H1 (cell line): ENCODE results near the gene DNAAF5. TPM values are rescaled to one million over a fixed set of nuclear protein-coding genes. Genes with fewer than 3 reads are reported as not detected.

Source experiments
- CTCF ChIA-PET: fragments of 300-600 bp; sonication (Branson Sonifier 250); formaldehyde crosslinking; loops from one replicate; lab custom pipeline; 2021; ENCODE audit not compliant: partially characterized antibody; lab: Charles Lee
- POLR2A ChIA-PET: fragments of 300-600 bp; sonication (Branson Sonifier 250); formaldehyde crosslinking; loops from one replicate; lab custom pipeline; 2021; ENCODE audit warnings: inconsistent platforms; ENCODE audit not compliant: partially characterized antibody; lab: Charles Lee
- DNase-seq, 2 experiments: peaks; one replicate each; pipeline versions ENCODE4 v3.0.0 to v3.0.0-alpha.2; 2010 to 2022; ENCODE audit warnings: low spot score in 2 of 2, low read depth in 1 of 2, mixed read lengths in 1 of 2
- FAIRE-seq: peaks from 2 replicates; lab custom pipeline; 2011; peaks lifted over from hg19 to GRCh38; lab: Jason Lieb, UNC
- H2AFZ ChIP-seq: 2 replicates; pipeline ENCODE4 v1.8.1; 2012; ENCODE audit warnings: low read length, inconsistent platforms
- H2AK5ac ChIP-seq: 2 replicates; pipeline ENCODE4 v1.6.1; 2013; ENCODE audit warnings: low read depth, low read length
- H2BK120ac ChIP-seq: replicated peaks from 2 replicates; pipeline ENCODE3; 2013; ENCODE audit warnings: low read depth, low read length, inconsistent platforms
- H2BK12ac ChIP-seq: 2 replicates; pipeline ENCODE4 v1.6.1; 2013; ENCODE audit warnings: low read depth, low read length
- H2BK15ac ChIP-seq: 2 replicates; pipeline ENCODE4 v1.6.1; 2013; ENCODE audit warnings: low read length
- H2BK20ac ChIP-seq: 2 replicates; pipeline ENCODE4 v1.6.1; 2013; ENCODE audit warnings: low read length
- H2BK5ac ChIP-seq: 2 replicates; pipeline ENCODE4 v1.6.1; 2013; ENCODE audit warnings: low read depth, low read length
- H3K14ac ChIP-seq: 2 replicates; pipeline ENCODE4 v1.6.1; 2013; ENCODE audit warnings: inconsistent platforms; ENCODE audit not compliant: insufficient read length
- H3K18ac ChIP-seq: 2 replicates; pipeline ENCODE4 v1.6.1; 2013; ENCODE audit warnings: low read length; ENCODE audit errors: extremely low read depth
- H3K23ac ChIP-seq: 2 replicates; pipeline ENCODE4 v1.6.1; 2013; ENCODE audit warnings: inconsistent platforms; ENCODE audit not compliant: insufficient read length
- H3K23me2 ChIP-seq: 2 replicates; pipeline ENCODE4 v1.6.1; 2013; ENCODE audit warnings: low read depth, low read length
- H3K27ac ChIP-seq: 2 replicates; pipeline ENCODE4 v1.6.1; 2011; ENCODE audit warnings: low read depth, low read length, inconsistent platforms
- H3K27me3 ChIP-seq, 4 experiments: replicated peaks in 1 of 4; 1 replicate in 1 of 4; 2 replicates in 3 of 4; pipeline versions ENCODE4 v1.6.1 to v1.8.1; 2011 to 2013; ENCODE audit warnings: low read length in 3 of 4, mild to moderate bottlenecking in 3 of 4, inconsistent platforms in 2 of 4, mixed read lengths in 2 of 4, moderate library complexity in 1 of 4; ENCODE audit not compliant: control insufficient read depth in 3 of 4, insufficient read depth in 3 of 4; ENCODE audit errors: extremely low read depth in 1 of 4
- H3K36me3 ChIP-seq, 4 experiments: 2 replicates each; pipeline versions ENCODE4 v1.6.1 to v1.8.1; 2011 to 2013; ENCODE audit warnings: mild to moderate bottlenecking in 4 of 4, low read length in 3 of 4, moderate library complexity in 2 of 4, control low read depth in 1 of 4, inconsistent platforms in 1 of 4; ENCODE audit not compliant: insufficient read depth in 4 of 4, control insufficient read depth in 2 of 4
- H3K4ac ChIP-seq: replicated peaks from 2 replicates; pipeline ENCODE3; 2013; ENCODE audit warnings: low read length, low read depth, mixed read lengths, inconsistent platforms; ENCODE audit not compliant: insufficient read length
- H3K4me1 ChIP-seq, 4 experiments: replicated peaks in 1 of 4; 1 replicate in 1 of 4; 2 replicates in 3 of 4; pipeline versions ENCODE4 v1.6.1 to v1.8.1; 2011 to 2013; ENCODE audit warnings: low read length in 3 of 4, inconsistent platforms in 2 of 4, mixed read lengths in 1 of 4; ENCODE audit not compliant: insufficient read depth in 4 of 4, control insufficient read depth in 3 of 4
- H3K4me2 ChIP-seq, 2 experiments: 2 replicates each; pipeline versions ENCODE4 v1.6.1 to v1.8.1; 2011 to 2013; ENCODE audit warnings: low read depth in 2 of 2, low read length in 2 of 2, control low read depth in 1 of 2, inconsistent platforms in 1 of 2, mild to moderate bottlenecking in 1 of 2; ENCODE audit not compliant: insufficient read depth in 1 of 2
- H3K4me3 ChIP-seq, 4 experiments: fragments of 200-600, 300-600 bp in 1 of 4; sonication (generic), shearing (Covaris generic), sonication (Bioruptor Twin) in 1 of 4; 2 replicates each; pipeline versions ENCODE4 v1.5.1 to v1.8.1; 2011 to 2016; ENCODE audit warnings: low read length in 4 of 4, low read depth in 3 of 4, control low read depth in 2 of 4, inconsistent platforms in 2 of 4, mild to moderate bottlenecking in 2 of 4, mixed read lengths in 1 of 4, moderate library complexity in 1 of 4; ENCODE audit not compliant: insufficient read depth in 2 of 4; ENCODE audit errors: extremely low read depth in 1 of 4
- H3K56ac ChIP-seq: replicated peaks from 2 replicates; pipeline ENCODE3; 2013; ENCODE audit warnings: low read depth, mild to moderate bottlenecking, mixed read lengths, low read length, inconsistent platforms; ENCODE audit not compliant: insufficient read length
- H3K79me1 ChIP-seq: 2 replicates; pipeline ENCODE4 v1.6.1; 2013; ENCODE audit warnings: low read depth, low read length, control low read depth
- H3K79me2 ChIP-seq, 2 experiments: 2 replicates each; pipeline versions ENCODE4 v1.6.1 to v1.8.1; 2012 to 2013; ENCODE audit warnings: low read length in 2 of 2, mild to moderate bottlenecking in 2 of 2, inconsistent platforms in 1 of 2; ENCODE audit not compliant: insufficient read depth in 2 of 2, control insufficient read depth in 1 of 2
- H3K9ac ChIP-seq, 4 experiments: replicated peaks in 1 of 4; 1 replicate in 1 of 4; 2 replicates in 3 of 4; pipeline versions ENCODE4 v1.6.1 to v1.8.1; 2011 to 2013; ENCODE audit warnings: low read depth in 3 of 4, low read length in 3 of 4, control low read depth in 2 of 4, mild to moderate bottlenecking in 2 of 4, moderate library complexity in 2 of 4, inconsistent platforms in 1 of 4; ENCODE audit errors: extremely low read depth in 1 of 4
- H3K9me3 ChIP-seq, 2 experiments: 2 replicates each; pipeline versions ENCODE4 v1.6.1 to v1.8.1; 2012 to 2013; ENCODE audit warnings: mild to moderate bottlenecking in 2 of 2, moderate library complexity in 2 of 2, control low read depth in 1 of 2, inconsistent platforms in 1 of 2, low read depth in 1 of 2, low read length in 1 of 2, mixed read lengths in 1 of 2; ENCODE audit not compliant: insufficient read depth in 2 of 2
- H4K20me1 ChIP-seq, 2 experiments: replicated peaks in 1 of 2; 2 replicates each; pipeline versions ENCODE3 to v1.8.1; 2011 to 2013; ENCODE audit warnings: inconsistent platforms in 2 of 2, low read length in 2 of 2, mild to moderate bottlenecking in 1 of 2; ENCODE audit not compliant: insufficient read depth in 2 of 2, control insufficient read depth in 1 of 2
- H4K5ac ChIP-seq: 2 replicates; pipeline ENCODE4 v1.6.1; 2013; ENCODE audit warnings: low read length, low read depth, mixed read lengths, inconsistent platforms; ENCODE audit not compliant: insufficient read length
- H4K8ac ChIP-seq: 2 replicates; pipeline ENCODE4 v1.8.0; 2013; ENCODE audit warnings: mild to moderate bottlenecking, moderate library complexity, low read length, inconsistent platforms; ENCODE audit not compliant: insufficient read depth; ENCODE audit errors: extremely low read depth
- H4K91ac ChIP-seq: replicated peaks from 2 replicates; pipeline ENCODE3; 2013; ENCODE audit warnings: low read length, mixed read lengths, inconsistent platforms; ENCODE audit not compliant: insufficient read length
- ASH2L ChIP-seq: fragments of 200-600, 300-600 bp; sonication (generic); IDR thresholded peaks from one replicate; pipeline ENCODE4 v1.7.1; 2017; ENCODE audit warnings: low read length
- BCL11A ChIP-seq, 2 experiments: IDR thresholded peaks; one replicate each; pipeline ENCODE4 v1.6.1; 2011; ENCODE audit warnings: low read depth in 2 of 2, low read length in 2 of 2, mild to moderate bottlenecking in 2 of 2
- CHD2 ChIP-seq: IDR thresholded peaks from 2 replicates; pipeline ENCODE4 v1.6.1; 2012; ENCODE audit warnings: low read length, improper control_type of control experiment
- POU5F1 ChIP-seq: IDR thresholded peaks from 2 replicates; pipeline ENCODE4 v1.6.1; 2011; ENCODE audit warnings: low read depth, mild to moderate bottlenecking, low read length, moderate library complexity
- RAD21 ChIP-seq, 2 experiments: IDR thresholded peaks in 1 of 2; conservative IDR thresholded peaks in 1 of 2; 2 replicates each; pipeline ENCODE4 v1.6.1; 2011; ENCODE audit warnings: low read depth in 2 of 2, low read length in 2 of 2, improper control_type of control experiment in 1 of 2, inconsistent platforms in 1 of 2, mild to moderate bottlenecking in 1 of 2, moderate library complexity in 1 of 2
- TAF1 ChIP-seq: IDR thresholded peaks from 2 replicates; pipeline ENCODE4 v1.6.1; 2011; ENCODE audit warnings: mild to moderate bottlenecking, low read depth, low read length
- WGBS, 2 experiments: shearing (Covaris generic) in 1 of 2; methylation state at CpG; one replicate each; pipeline versions ENCODE4 v1.1.6 to v1.1.7; 2013 to 2015; ENCODE audit warnings: low lambda C conversion rate in 2 of 2, mixed read lengths in 2 of 2, inconsistent platforms in 1 of 2, low coverage in 1 of 2, missing lambda C conversion rate in 1 of 2; ENCODE audit not compliant: insufficient replicate concordance in 2 of 2, insufficient coverage in 1 of 2, insufficient read length in 1 of 2; ENCODE audit errors: extremely low coverage in 1 of 2, missing lambda C conversion rate in 1 of 2; 5-methylcytosine and 5-hydroxymethylcytosine counted together
- polyA plus RNA-seq, 7 experiments: library from polyadenylated mRNA; depleted of rRNA in 3 of 7; stranded (reverse) in 5 of 7; unstranded in 2 of 7; fragments of >200 nt in 5 of 7; fragments of 200-250 nt in 2 of 7; gene quantifications; 1 replicate in 5 of 7; 2 replicates in 1 of 7; 4 replicates in 1 of 7; pipeline versions ENCODE4 v1.2.1 to v1.2.3, GENCODE V29; 2011 to 2013; ENCODE audit warnings: missing spikeins in 2 of 7, mixed read lengths in 2 of 7
- total RNA-seq: library from RNA; stranded (reverse); fragmentation: NEBNext Ultra II Directional; extraction: Animal tissue kit (Norgen Biotek cat#: 25700); gene quantifications from 2 replicates; pipeline ENCODE4 v1.2.1, GENCODE V29; 2021

Gene DNAAF5
- total and polyA plus RNA-seq, 2 of the 8 experiments (the other 6 are each of a cell fraction or from before 2014, with no cell fraction given), result 55.1 to 95.9 TPM

DNA sequence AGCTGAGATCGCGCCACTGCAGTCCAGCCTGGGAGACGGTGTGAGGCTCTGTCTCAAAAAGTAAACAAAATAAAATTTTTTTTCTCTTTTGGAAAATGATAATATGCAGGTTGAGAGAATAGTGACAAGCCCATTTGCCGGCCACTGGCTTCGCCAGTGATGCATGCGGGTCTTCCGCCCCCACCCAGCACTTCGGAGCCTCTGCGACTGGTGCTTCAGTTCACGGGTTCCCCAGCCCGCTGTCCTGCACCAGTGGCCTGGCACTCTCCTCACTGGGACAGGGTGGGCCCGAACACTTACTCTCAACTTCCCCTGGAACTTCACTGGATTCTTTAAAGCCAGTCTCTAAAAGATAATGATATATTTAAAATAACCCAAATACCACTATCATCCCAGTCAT, 108.5 kb downstream of the DNAAF5 start:
- H3K79me1 ChIP-seq, result peaks cover 26% of the 10 kb centered on the region
- no peak overlapping the region for H3K9ac ChIP-seq
- H2BK20ac ChIP-seq, result no peak overlapping the region
- no peak overlapping the region for H3K23ac ChIP-seq
- H2BK12ac ChIP-seq, result no peak overlapping the region
- DNase-seq (no peak), FAIRE-seq (no peak)
- H3K4me1 ChIP-seq, result peaks cover 0 to 10% (median 5%) of the 10 kb centered on the region in 4 experiments; a peak in 6 of 7 replicates
- no peak overlapping the region for H3K14ac ChIP-seq
- H3K9me3 ChIP-seq, result no peaks in the 10 kb centered on the region
- TF ChIP-seq POU5F1, result no peak
- TF ChIP-seq TAF1, result no peak
- TF ChIP-seq CHD2, result no peak
- TF ChIP-seq RAD21 (IDR thresholded peaks at IDR 0.05 in 1 of 2, conservative IDR thresholded peaks at IDR 0.05 in 1 of 2; ENCODE audit: low read depth in 2 of 2, low read length in 2 of 2), result no peak
- TF ChIP-seq ASH2L, result no peak
- TF ChIP-seq BCL11A (IDR thresholded peaks at IDR 0.05; ENCODE audit: low read depth in 2 of 2, low read length in 2 of 2), result no peak
- H4K8ac ChIP-seq, result no peak overlapping the region
- 96% methylated on average over 12 of the region's 12 CpGs; no CpG with 5 or more reads in 1 of the 2 experiments for WGBS, 2 experiments
- no peak overlapping the region for H2BK5ac ChIP-seq
- no peaks in the 10 kb centered on the region for H3K27me3 ChIP-seq
- no peak overlapping the region for H4K5ac ChIP-seq
- no peak overlapping the region for H2AK5ac ChIP-seq
- H3K36me3 ChIP-seq, result peaks cover under 1 to 10% (median 5%) of the 10 kb centered on the region in 4 experiments; a peak in 6 of 8 replicates
- no peak overlapping the region for H3K4ac ChIP-seq
- H2BK15ac ChIP-seq, result no peak overlapping the region
- no peak overlapping the region for H3K4me2 ChIP-seq
- peaks cover 25 to 90% of the 10 kb centered on the region in 2 experiments for H3K79me2 ChIP-seq
- no peak overlapping the region for H3K56ac ChIP-seq
- H2BK120ac ChIP-seq, result no peak overlapping the region
- POLR2A ChIA-PET, result interaction anchor here (0.7 kb wide), 1 partner anchor 16 kb away, joined by 3 read pairs; no protein-coding TSS in a partner anchor
- no peak overlapping the region for H4K91ac ChIP-seq
- H3K23me2 ChIP-seq, result no peaks in the 10 kb centered on the region
- no peak overlapping the region for H3K18ac ChIP-seq
- no peak overlapping the region for H3K4me3 ChIP-seq
- CTCF ChIA-PET, result interaction anchor here (1.0 kb wide), 1 partner anchor 47 kb away, joined by 3 read pairs; no protein-coding TSS in a partner anchor
- no peak overlapping the region for H3K27ac ChIP-seq
- no peak overlapping the region for H2AFZ ChIP-seq
- H4K20me1 ChIP-seq, result peaks cover 33 to 40% of the 10 kb centered on the region in 2 experiments
